GM23248 (cell line): ENCODE measurements around the gene RPL7A. TPM values are rescaled to one million over a fixed set of nuclear protein-coding genes. Genes with fewer than 3 reads are reported as not detected.

Source experiments
- DNase-seq: peaks from one replicate; pipeline ENCODE4 v3.0.0-alpha.2; 2015
- H2AFZ ChIP-seq: fragments of 200-600 bp; sonication (generic); 2 replicates; pipeline ENCODE4 v1.6.1; 2016; ENCODE audit warnings: antibody characterized with exemption
- H3F3A ChIP-seq: fragments of 200-600 bp; sonication (generic); 2 replicates; pipeline ENCODE4 v1.6.1; 2016; ENCODE audit warnings: mild to moderate bottlenecking, antibody characterized with exemption, mixed run types; ENCODE audit not compliant: insufficient read depth
- H3K27ac ChIP-seq: fragments of 200-600 bp; sonication (generic); 2 replicates; pipeline ENCODE4 v1.5.1; 2016; ENCODE audit warnings: mild to moderate bottlenecking
- H3K27me3 ChIP-seq: fragments of 200-600 bp; sonication (generic); replicated peaks from 2 replicates; pipeline ENCODE4 v1.6.1; 2016; ENCODE audit warnings: mild to moderate bottlenecking; ENCODE audit not compliant: insufficient read depth
- H3K36me3 ChIP-seq: fragments of 200-600 bp; sonication (generic); 2 replicates; pipeline ENCODE4 v1.6.1; 2016; ENCODE audit warnings: low read depth, mild to moderate bottlenecking
- H3K4me1 ChIP-seq: fragments of 200-600 bp; sonication (generic); 2 replicates; pipeline ENCODE4 v1.6.1; 2016; ENCODE audit warnings: mild to moderate bottlenecking; ENCODE audit not compliant: insufficient read depth
- H3K4me2 ChIP-seq: fragments of 200-600 bp; sonication (generic); one replicate; pipeline ENCODE4 v1.6.1; 2016; ENCODE audit warnings: mild to moderate bottlenecking; ENCODE audit not compliant: unreplicated experiment
- H3K4me3 ChIP-seq: fragments of 200-600 bp; sonication (generic); 2 replicates; pipeline ENCODE4 v1.5.1; 2016; ENCODE audit warnings: mild to moderate bottlenecking
- H3K79me2 ChIP-seq: fragments of 200-600 bp; sonication (generic); 2 replicates; pipeline ENCODE4 v1.6.1; 2016; ENCODE audit warnings: mild to moderate bottlenecking; ENCODE audit not compliant: insufficient read depth
- H3K9ac ChIP-seq: fragments of 200-600 bp; sonication (generic); 2 replicates; pipeline ENCODE4 v1.6.1; 2016; ENCODE audit warnings: mild to moderate bottlenecking
- H3K9me2 ChIP-seq: fragments of 200-600 bp; sonication (generic); 2 replicates; pipeline ENCODE4 v1.6.1; 2016; ENCODE audit warnings: mixed run types, mild to moderate bottlenecking, moderate library complexity; ENCODE audit not compliant: insufficient read depth
- H3K9me3 ChIP-seq: fragments of 200-600 bp; sonication (generic); one replicate; pipeline ENCODE4 v1.6.1; 2017; ENCODE audit warnings: low read depth
- H4K20me1 ChIP-seq: fragments of 200-600 bp; sonication (generic); 2 replicates; pipeline ENCODE4 v1.6.0; 2016; ENCODE audit not compliant: insufficient read depth
- EZH2 ChIP-seq: fragments of 200-600 bp; sonication (generic); IDR thresholded peaks from 2 replicates; pipeline ENCODE4 v1.6.1; 2018; ENCODE audit warnings: antibody characterized with exemption, mild to moderate bottlenecking; ENCODE audit not compliant: insufficient read depth, poor library complexity, severe bottlenecking
- EZH2phosphoT487 ChIP-seq: fragments of 200-600 bp; sonication (generic); IDR thresholded peaks from 2 replicates; pipeline ENCODE4 v1.6.1; 2018; ENCODE audit warnings: antibody characterized with exemption, moderate library complexity, mild to moderate bottlenecking, low read depth; ENCODE audit not compliant: insufficient read depth
- WGBS, 2 experiments: methylation state at CpG; one replicate each; pipeline ENCODE4 v1.1.6; 2015 to 2017; ENCODE audit warnings: low lambda C conversion rate in 2 of 2, low coverage in 1 of 2; ENCODE audit errors: missing lambda C conversion rate in 2 of 2; 5-methylcytosine and 5-hydroxymethylcytosine counted together
- in situ Hi-C: fragments of 300-500 bp; cut with MboI; formaldehyde crosslinking; loops from 2 replicates; pipeline ENCODE4 v1.15.0; 2020
- polyA plus RNA-seq: library from polyadenylated mRNA; unstranded; fragments of >200 nt; fragmentation: Nextera tagmentation; extraction: Ambion mirVana; gene quantifications from 2 replicates; pipeline ENCODE4 v1.2.1, GENCODE V29; 2016
- small RNA-seq: library from RNA; depleted of rRNA; stranded (forward); fragments of <200 nt; gene quantifications from one replicate; pipeline ENCODE3, GENCODE V24; 2014; ENCODE audit warnings: low read depth, low replicate concordance
- total RNA-seq: library from RNA; depleted of rRNA; stranded (reverse); fragments of >200 nt; shearing (Covaris generic); gene quantifications from 2 replicates; pipeline ENCODE4 v1.2.3, GENCODE V29; 2014; rRNA removed

Gene RPL7A
- total and polyA plus RNA-seq, 2 experiments from 2014 or later, result 458 to 1,382 TPM

DNA sequence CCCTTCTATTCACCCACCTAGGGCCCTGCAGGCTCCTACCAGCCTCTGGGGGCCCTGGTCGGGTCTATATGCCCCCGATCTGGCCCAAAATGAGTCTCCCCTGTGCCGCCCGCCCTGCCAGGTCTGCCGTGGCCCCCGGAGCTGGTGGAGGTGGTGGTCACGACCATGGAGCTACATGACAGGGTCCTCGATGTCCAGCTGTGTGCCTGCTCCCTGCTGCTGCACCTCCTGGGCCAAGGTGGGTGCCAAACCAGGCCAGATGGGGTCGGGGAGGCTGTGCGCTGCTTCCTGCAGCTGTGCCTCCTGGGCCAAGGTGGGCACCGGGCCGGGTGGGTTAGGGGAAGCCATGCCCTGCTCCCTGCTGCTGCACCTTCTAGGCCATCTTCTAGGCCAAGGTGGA, 52.3 kb downstream of the RPL7A start:
- no peak for TF ChIP-seq EZH2
- TF ChIP-seq EZH2phosphoT487, result no peak
- Histone ChIP-seq H2AFZ (no peak overlapping the region), H3K79me2 (no peaks in the 10 kb centered on the region), H4K20me1 (no peaks in the 10 kb centered on the region), H3K4me2 (no peak overlapping the region), H3K4me1 (peaks cover 2% of the 10 kb centered on the region; the same call in 1 of the 2 replicates), H3K27me3 (peaks cover 2% of the 10 kb centered on the region), H3K9ac (no peak overlapping the region), H3K4me3 (no peak overlapping the region), H3F3A (peaks cover under 1% of the 10 kb centered on the region; the same call in 1 of the 2 replicates), H3K9me2 (no peaks in the 10 kb centered on the region), H3K36me3 (no peaks in the 10 kb centered on the region), H3K27ac (no peak overlapping the region), H3K9me3 (no peaks in the 10 kb centered on the region)
- DNase-seq, result no peak
- 82 to 83% methylated on average over 11 to 12 of the region's 12 CpGs for WGBS, 2 experiments
- in situ Hi-C loops, result no loop called here

Small RNAs within 50 kb of the gene (small RNA-seq; reads per million reads assigned to genes)
- gene RF00019, result not detected
- not detected for gene SNORD24
- not detected for gene SNORD36A
- not detected for gene SNORD36B
- not detected for gene SNORD36C

Other genes with a start within 250 kb of the RPL7A start
- 21.7 and 51.7 TPM in 2 replicates for gene RALGDS, start 227.0 kb upstream of the RPL7A start, total RNA-seq
- gene RALGDS, start 227.0 kb upstream of the RPL7A start, polyA plus RNA-seq, result 8.5 and 8.9 TPM in 2 replicates
- 2.7 and 3.1 TPM in 2 replicates for gene GBGT1, start 184.3 kb upstream of the RPL7A start, total RNA-seq
- 0.95 and 1.3 TPM in 2 replicates for gene GBGT1, start 184.3 kb upstream of the RPL7A start, polyA plus RNA-seq
- gene OBP2B, start 139.0 kb upstream of the RPL7A start, total RNA-seq, result not detected in 2 replicates
- not detected in 2 replicates for gene OBP2B, start 139.0 kb upstream of the RPL7A start, polyA plus RNA-seq
- not detected in 2 replicates for gene ABO, start 73.0 kb upstream of the RPL7A start, total RNA-seq
- not detected in 2 replicates for gene ABO, start 73.0 kb upstream of the RPL7A start, polyA plus RNA-seq
- 10.8 and 18.2 TPM in 2 replicates for gene SURF6, start 12.0 kb upstream of the RPL7A start, total RNA-seq
- gene SURF6, start 12.0 kb upstream of the RPL7A start, polyA plus RNA-seq, result 13.4 and 14.8 TPM in 2 replicates
- 24.4 and 28.6 TPM in 2 replicates for gene MED22, start 87 bp upstream of the RPL7A start, total RNA-seq
- gene MED22, start 87 bp upstream of the RPL7A start, polyA plus RNA-seq, result 14.1 and 14.5 TPM in 2 replicates
- 27.7 and 29.1 TPM in 2 replicates for gene SURF1, start 8.3 kb downstream of the RPL7A start, total RNA-seq
- 57.4 and 62.9 TPM in 2 replicates for gene SURF1, start 8.3 kb downstream of the RPL7A start, polyA plus RNA-seq
- 6.3 and 14.8 TPM in 2 replicates for gene SURF2, start 8.3 kb downstream of the RPL7A start, total RNA-seq
- gene SURF2, start 8.3 kb downstream of the RPL7A start, polyA plus RNA-seq, result 23.4 and 24.4 TPM in 2 replicates
- gene SURF4, start 27.8 kb downstream of the RPL7A start, total RNA-seq, result 638 and 670 TPM in 2 replicates
- 406 and 420 TPM in 2 replicates for gene SURF4, start 27.8 kb downstream of the RPL7A start, polyA plus RNA-seq
- 0.32 and 3.4 TPM in 2 replicates for gene STKLD1, start 28.1 kb downstream of the RPL7A start, total RNA-seq
- gene STKLD1, start 28.1 kb downstream of the RPL7A start, polyA plus RNA-seq, result 0.38 and 1.5 TPM in 2 replicates
- 17.3 and 26.9 TPM in 2 replicates for gene REXO4, start 69.8 kb downstream of the RPL7A start, total RNA-seq
- 17.5 and 22.1 TPM in 2 replicates for gene REXO4, start 69.8 kb downstream of the RPL7A start, polyA plus RNA-seq
- gene ADAMTS13, start 74.1 kb downstream of the RPL7A start, total RNA-seq, result 2.1 and 2.2 TPM in 2 replicates
- 0.86 and 1.4 TPM in 2 replicates for gene ADAMTS13, start 74.1 kb downstream of the RPL7A start, polyA plus RNA-seq
- 7.0 and 8.5 TPM in 2 replicates for gene CACFD1, start 111.8 kb downstream of the RPL7A start, total RNA-seq
- 4.7 and 5.1 TPM in 2 replicates for gene CACFD1, start 111.8 kb downstream of the RPL7A start, polyA plus RNA-seq
- gene SLC2A6, start 130.9 kb downstream of the RPL7A start, total RNA-seq, result 10.1 and 12.0 TPM in 2 replicates
- gene SLC2A6, start 130.9 kb downstream of the RPL7A start, polyA plus RNA-seq, result 6.8 and 8.6 TPM in 2 replicates
- not detected in 2 replicates for gene MYMK, start 176.7 kb downstream of the RPL7A start, total RNA-seq
- not detected in 2 replicates for gene MYMK, start 176.7 kb downstream of the RPL7A start, polyA plus RNA-seq
- gene ADAMTSL2, start 186.5 kb downstream of the RPL7A start, total RNA-seq, result 0.11 TPM in 1 of 2 replicates, not detected in the other
- not detected in 2 replicates for gene ADAMTSL2, start 186.5 kb downstream of the RPL7A start, polyA plus RNA-seq